VCaP (cell line): Measurements from ENCODE around the gene BCL11B.

Source experiments
- H3K27ac ChIP-seq: fragments of 450-650 bp; 2 replicates; pipeline ENCODE4 v1.5.1; 2017
- TF ChIP-seq, protein P1 (sequence below): fragments of 450-650 bp; conservative IDR thresholded peaks from 2 replicates; pipeline ENCODE4 v1.5.1; 2017; ENCODE audit warnings: mild to moderate bottlenecking, moderate library complexity

The BCL11B gene

DNA sequence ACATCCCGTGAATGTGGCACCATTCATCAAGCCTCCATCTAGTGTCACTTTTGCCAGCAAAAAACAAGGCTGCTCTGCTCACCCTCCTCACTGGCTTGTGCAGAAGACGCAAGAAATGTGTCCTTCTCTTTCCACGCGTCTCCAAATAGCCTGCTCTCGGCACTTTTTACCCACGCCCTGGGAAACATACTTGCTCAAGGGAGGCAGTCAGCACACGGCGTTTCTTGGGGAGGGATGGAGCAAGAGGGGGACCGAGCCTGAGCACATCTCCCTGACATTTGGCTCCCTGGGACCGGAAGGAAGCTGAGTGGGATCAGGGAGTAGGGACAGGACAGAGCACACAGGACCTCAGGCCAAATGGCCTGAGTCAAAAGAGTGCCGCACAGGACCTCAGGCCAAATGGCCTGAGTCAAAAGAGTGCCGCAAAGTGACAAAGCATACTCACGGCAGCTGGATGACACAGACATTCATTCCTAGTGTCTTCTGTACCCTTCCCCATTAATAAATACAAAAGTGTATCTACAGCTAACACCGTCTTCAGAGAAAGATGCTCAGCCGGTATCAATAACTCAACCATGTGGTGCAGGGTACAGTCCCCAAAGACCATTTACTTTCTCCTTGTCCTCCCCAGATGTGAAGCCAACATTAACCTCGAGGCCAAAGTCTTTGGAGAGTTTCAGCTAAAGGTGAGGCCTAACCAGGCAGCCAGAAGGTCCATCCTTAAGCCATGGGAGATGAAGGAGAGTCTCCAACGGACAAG lies 7.1 kb downstream of the BCL11B start:
- H3K27ac ChIP-seq = no peak overlapping the region
- TF ChIP-seq, protein P1, sequence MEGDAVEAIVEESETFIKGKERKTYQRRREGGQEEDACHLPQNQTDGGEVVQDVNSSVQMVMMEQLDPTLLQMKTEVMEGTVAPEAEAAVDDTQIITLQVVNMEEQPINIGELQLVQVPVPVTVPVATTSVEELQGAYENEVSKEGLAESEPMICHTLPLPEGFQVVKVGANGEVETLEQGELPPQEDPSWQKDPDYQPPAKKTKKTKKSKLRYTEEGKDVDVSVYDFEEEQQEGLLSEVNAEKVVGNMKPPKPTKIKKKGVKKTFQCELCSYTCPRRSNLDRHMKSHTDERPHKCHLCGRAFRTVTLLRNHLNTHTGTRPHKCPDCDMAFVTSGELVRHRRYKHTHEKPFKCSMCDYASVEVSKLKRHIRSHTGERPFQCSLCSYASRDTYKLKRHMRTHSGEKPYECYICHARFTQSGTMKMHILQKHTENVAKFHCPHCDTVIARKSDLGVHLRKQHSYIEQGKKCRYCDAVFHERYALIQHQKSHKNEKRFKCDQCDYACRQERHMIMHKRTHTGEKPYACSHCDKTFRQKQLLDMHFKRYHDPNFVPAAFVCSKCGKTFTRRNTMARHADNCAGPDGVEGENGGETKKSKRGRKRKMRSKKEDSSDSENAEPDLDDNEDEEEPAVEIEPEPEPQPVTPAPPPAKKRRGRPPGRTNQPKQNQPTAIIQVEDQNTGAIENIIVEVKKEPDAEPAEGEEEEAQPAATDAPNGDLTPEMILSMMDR = no peak

DNA sequence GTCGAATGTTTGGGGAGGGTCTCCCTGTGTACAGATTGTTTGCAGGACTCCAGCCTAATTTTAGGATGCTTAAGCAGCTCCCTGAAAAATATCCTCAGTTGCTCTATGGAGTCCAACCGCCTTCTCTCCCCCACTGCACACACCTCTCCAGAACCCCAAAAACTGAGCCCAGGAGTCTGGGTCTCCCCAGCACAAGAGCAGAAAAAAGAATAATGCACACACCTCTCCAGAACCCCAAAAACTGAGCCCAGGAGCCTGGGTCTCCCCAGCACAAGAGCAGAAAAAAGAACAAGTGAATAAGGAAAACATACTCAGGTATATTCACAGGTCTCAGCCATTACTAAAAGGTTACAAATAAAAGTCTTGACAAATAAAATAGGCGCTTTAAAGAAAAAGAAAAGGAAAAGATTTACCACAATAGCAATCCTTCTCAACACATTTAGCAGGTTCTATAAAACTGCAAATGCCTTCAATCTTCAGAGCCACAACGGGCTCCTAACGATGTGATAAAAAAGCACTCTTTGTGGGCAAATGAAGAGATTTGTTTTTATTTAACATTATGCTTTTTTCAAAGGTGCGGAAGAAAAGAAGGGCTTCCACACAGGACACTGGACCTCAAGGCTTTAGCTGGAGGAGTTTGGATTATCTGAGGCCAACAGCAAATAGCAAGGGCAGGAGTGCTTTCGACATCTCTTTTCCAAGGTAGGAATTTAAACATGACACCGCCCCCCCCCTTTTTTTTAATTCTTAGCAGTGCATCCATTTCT lies 8.2 kb downstream of the BCL11B start:
- TF ChIP-seq, protein P1 = no peak
- H3K27ac ChIP-seq = no peak overlapping the region

DNA sequence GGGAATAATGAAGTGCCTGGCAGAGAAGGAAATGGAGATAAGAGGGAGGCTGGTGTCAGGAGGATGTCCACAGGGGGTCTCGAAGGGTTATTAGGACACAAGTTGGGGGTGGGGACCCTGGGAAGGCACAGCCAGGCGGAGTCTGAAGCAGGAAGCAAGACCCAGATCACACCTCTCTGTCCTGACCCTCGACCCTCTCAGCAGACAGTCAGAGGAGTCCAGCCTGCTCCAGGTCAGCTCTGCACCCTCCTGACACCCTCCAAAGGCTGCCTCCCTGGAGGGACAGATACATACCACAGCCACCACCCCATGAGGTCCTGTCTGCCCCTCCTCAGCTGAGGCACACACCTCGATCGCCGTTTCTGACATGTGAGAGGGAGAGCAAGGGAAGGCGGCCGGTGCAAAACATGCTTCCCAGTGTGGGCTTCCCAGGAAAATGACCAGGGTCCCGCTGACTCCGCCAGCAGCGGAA lies 9.0 kb downstream of the BCL11B start:
- no peak overlapping the region for H3K27ac ChIP-seq
- TF ChIP-seq, protein P1 = no peak

DNA sequence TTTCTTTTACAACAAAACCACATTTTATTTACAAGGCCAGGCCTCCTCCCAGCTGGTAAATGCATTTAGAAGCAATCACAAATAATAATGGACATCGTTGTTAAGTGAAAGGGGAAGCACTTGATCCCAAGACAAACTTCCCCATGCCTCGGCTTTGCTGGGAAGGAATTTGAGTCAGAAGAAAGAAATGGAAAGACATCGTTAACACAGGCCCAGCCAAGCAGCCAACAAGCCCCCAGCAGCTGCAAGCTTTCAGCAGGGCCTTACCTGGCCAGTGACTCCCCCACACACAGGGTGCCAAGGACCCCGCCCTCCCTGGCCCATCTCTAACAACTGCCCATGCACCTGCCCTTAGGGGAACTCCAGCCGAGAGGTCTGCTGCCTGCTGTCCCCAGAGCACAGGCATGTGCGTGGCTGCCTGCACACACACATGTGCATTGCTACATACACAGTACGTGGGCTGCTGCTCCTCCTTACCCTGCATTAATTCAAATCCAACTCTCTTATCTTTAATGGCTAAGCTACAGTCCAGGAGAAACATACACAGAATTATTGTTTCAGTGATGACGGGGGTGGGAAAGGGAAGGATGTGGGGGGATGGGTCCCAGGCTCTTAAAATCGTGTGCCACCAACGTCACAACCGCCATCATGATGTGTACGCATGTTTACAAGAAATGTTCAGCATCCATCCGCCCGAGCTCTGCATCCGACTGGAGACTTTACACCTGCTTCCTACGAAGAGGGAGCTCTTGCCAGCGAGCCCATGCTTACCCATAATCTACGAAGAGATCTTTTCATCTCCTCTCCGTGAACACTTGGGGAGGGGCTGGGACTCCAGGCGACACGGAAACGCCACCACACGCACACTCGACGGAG lies 9.8 kb downstream of the BCL11B start:
- H3K27ac ChIP-seq = no peak overlapping the region

DNA sequence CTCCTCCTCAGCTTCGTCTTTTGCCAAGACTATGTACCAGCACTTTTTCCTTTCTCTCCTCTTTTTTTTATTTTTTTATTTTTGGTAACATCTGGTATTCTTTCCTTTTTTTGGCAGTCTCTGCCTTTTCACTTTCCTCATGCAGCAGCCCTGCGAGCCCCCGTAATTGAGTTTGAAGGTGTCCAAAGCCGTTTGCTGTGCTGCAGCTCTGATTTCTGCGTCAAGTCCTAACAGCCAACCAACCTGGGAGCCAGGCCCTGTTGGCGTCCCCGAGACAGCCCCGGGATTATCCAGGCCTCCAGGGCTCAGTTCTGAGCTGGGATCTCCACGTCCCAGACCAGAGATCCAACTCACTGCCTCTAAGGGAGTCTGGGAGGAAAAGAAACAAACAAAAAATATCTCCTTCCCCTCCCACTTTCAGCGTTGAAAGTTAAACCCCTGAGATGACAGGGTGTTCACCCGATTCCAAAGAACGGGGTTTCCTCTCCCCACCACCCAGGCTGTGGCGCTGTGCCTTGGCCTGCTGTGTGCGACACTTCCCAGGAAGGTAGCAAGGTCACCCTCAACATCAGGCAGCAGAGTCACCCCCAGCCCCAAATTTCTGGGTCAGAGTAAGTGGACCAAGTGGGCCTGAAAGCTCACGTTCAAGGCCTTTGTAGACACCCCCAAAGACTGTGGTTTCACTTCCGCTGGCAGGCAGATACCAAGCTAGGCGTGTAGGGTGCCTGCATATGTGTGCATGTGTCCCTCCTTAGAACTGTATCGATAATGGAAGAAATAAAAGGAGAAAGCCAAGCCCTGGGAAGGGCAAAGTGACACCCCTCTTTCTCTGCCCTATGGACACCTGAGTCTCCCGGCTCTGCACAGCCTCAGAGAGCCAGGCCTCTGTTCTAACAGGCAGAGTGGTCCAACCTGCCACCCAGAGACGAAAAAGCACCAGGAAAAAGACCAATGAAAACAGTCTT lies 11.1 kb downstream of the BCL11B start:
- no peak overlapping the region for H3K27ac ChIP-seq
- TF ChIP-seq, protein P1 = no peak

More for the DNA sequence above, 9.8 kb downstream of the BCL11B start:
- TF ChIP-seq, protein P1 = no peak

DNA sequence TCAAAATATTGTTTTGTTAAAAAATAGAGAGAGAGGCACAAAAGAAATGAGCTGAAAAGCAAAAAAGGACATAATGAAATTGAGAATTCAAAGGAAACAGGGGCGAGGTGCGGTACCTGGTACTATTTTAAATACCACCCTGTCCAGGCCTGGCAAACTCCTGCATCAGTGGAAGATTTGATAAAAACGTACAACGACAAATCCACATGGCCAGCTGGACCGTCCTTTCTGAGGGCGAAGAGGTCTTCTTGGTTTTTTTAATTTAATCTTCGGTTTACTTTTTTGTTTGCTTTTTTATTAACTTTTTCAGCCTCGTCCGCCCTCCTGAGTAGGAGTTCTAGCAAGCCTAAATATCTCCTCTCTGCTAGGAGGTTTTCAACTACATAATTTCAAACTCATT lies 11.9 kb downstream of the BCL11B start:
- no peak overlapping the region for H3K27ac ChIP-seq
- TF ChIP-seq, protein P1 = no peak
